Measurements from ENCODE around the gene CBX8.

The CBX8 gene

DNA sequence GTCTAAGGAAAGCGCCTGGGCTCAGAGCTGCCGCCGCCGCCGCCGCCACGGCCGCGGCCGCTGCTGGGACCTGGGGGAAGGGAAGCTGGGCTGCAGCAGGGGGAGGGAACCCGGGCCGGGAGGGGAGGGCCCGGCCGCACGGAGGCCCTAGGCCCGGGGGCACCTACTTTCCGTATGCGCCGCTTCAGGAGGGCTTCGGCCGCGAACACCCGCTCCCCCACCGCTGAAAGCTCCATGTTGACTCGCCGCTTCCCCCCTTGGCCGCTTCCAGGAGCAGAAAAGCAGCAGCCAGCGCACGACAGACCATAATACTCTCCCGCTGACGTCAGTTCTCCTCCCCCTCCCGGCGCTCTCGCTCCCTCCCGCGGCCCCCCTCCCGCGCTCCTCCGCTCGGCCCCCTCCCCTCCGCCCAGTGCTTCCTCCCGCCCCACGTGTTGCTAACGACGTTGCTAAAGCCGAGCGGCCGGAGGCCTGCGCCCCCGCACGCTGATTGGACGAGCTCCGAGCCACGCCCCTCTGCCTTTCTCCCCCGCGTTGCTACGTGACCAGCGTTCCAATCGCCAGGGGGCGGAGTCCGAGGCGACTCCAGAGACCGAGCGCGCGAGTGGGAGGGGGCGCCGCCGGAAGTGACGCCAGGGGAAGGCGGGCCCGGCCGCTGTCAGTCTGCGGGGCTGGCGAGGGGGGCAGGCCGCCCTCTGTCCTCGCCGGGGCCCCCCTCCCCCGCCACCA is at the start of gene CBX8:
CBX8 (minus strand) TSS at position 315 of the 729 bp plus-strand sequence; CDS start at position 236, 79 bp downstream.
- DNase-seq, result peak; percentile 100

DNA sequence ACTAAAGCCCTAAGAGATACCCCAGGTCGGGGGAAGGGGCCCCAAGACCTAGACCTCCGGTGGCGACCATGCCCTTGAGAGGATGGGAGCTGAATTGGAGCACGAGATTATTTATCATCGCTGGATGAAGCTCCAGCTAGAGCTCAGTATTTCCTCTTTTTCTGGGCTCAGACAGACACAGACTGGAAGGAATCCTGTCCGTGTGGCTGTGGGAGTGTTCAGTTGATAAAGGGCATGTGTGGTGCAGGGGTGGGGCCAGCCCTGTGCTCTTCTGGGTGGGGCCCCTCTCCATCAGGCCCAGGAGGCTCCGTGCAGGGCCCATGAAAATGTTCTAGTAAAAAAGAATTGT is 48.7 kb upstream of the CBX8 start:
- peak; percentile 88 for DNase-seq

DNA sequence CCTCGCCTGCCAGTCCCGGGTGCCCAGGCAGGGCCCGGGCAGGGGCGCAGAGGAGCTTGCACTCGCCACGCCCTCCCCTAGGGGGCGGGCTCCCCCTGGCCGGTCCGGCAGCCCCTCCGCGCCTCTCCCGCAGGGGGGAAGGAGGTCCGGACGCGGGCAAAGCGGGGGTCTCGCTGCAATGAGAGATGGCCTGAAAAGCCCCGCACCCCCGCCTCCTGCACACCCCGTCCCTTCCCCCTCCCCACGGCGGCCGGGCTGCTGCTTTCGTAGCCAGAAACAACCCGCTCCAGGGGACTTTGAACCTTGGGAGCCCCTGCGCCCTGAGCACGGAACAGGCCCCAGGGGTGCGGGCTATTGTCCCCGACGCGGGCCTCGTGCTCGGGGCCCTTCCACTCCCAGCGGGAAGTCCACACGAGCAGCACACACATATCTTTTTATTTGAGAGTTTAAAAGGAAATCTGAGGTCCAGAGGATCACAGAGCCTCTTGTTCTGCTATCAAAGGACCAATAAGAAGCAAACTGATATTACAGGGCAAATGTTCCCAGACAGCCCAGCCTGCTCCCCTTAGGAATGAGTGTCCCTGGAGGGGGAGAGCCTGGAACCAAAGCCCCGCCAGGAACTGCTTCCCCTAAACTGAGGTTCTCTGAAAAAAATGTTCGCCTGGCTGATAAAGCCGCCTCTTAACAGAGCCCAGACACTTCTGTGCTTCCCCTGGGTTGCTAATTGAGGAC is 48.2 kb upstream of the CBX8 start:
- no peak for DNase-seq

DNA sequence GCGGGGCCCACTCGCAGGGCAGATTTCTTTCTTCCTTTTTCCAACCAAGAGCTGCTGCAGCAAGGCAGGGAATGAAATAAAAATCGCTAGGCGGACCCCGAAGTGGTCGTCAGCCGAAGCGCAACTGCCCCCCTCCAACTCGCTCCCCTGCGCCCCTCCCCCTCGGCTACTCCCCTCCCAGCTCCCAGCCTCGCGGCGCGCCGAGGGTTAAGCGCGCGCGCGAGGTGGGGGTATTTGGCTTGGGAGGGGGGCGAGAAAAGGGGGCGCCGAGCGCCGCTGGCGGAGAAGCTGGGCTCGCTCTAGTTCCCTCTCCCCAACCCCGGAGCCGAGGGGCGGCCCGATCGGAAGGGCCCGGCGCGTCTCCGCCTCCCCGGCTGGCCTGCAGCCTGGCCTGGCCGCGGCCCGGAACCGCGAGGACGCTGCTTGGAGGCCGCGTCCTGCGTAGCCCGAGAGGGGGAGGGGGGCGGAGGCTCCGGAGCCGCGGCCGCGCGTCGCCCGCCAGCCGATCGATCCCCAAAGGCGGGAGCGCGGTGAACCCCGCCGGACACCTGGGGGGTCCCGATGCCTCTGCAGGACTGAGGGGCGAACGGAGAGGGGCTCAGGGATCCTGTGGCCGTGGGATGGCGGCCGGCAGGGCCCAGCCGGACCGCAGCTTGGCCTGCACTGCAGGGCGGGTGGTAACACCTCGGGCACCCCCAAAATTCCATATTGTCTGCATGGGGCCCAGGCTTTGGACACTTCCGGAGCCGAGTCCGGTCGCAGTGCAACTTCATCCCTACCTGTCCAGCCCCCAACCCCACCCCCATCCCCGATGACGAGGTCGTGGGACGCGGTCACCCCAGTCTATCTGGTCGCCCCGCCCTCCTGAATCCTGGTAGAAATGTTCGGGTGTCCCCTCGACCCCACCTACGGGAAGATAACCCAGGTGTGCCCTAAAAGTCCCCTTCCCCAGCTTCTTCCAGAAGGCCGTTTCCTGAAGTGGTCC is 47.2 kb upstream of the CBX8 start:
- DNase-seq, result peak; percentile 45

DNA sequence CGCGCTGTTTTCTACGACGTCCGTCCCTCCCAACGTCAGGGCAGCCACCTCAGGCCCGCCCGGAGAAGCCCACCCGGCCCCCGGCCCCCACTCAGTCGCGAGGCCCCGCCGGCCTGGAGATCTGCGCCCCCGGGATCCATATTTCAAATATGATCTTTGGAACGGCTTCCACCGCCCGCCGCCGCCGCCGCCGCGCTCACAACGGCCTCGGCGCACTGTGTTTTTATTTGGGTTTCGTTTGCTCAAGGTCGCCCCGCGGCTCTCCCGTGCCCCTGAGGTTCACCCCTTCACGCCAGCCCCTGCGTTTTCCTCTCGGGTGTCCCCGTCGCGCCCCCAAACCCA is 46.6 kb upstream of the CBX8 start:
- no peak for DNase-seq

DNA sequence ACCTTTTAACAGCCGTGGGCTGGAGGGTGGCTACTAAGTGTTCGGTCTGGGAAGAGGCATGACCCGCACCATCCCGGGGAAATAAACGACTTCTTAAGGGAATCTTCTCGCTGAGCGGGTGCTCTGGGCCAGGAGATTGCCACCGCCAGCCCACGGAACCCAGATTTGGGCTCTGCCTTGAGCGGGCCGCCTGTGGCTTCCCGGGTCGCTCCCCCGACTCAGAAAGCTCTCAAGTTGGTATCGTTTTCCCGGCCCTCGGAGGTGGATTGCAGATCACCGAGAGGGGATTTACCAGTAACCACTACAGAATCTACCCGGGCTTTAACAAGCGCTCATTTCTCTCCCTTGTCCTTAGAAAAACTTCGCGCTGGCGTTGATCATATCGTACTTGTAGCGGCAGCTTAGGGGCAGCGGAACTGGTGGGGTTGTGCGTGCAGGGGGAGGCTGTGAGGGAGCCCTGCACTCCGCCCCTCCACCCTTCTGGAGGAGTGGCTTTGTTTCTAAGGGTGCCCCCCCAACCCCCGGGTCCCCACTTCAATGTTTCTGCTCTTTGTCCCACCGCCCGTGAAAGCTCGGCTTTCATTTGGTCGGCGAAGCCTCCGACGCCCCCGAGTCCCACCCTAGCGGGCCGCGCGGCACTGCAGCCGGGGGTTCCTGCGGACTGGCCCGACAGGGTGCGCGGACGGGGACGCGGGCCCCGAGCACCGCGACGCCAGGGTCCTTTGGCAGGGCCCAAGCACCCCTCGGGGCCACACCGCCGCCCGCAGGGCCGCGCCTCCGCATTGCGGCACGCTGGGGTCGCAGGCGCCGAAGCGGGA is 46.0 kb upstream of the CBX8 start:
- no peak for DNase-seq

DNA sequence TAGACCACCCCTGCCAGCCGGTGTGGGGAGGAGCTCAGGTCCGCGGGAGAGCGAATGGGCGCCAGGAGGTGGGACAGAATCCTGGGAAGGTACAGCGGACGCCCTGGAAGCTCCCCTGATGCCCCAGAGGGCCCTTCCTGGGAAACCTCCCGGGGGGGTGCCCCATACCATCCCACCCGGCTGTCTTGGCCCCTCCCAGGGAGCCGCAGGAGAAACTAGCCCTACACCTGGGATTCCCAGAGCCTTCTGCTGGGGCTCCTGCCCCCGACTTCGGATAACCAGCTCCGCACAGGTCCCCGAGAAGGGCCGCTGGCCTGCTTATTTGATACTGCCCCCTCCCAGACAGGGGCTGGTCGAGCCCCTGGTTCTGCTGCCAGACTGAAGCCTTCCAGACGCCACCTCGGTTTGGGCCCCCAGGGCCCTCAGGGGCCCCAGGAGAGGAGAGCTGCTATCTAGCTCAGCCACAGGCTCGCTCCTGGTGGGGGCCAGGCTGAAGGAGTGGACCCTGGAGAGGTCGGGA is 45.3 kb upstream of the CBX8 start:
- DNase-seq, result no peak

DNA sequence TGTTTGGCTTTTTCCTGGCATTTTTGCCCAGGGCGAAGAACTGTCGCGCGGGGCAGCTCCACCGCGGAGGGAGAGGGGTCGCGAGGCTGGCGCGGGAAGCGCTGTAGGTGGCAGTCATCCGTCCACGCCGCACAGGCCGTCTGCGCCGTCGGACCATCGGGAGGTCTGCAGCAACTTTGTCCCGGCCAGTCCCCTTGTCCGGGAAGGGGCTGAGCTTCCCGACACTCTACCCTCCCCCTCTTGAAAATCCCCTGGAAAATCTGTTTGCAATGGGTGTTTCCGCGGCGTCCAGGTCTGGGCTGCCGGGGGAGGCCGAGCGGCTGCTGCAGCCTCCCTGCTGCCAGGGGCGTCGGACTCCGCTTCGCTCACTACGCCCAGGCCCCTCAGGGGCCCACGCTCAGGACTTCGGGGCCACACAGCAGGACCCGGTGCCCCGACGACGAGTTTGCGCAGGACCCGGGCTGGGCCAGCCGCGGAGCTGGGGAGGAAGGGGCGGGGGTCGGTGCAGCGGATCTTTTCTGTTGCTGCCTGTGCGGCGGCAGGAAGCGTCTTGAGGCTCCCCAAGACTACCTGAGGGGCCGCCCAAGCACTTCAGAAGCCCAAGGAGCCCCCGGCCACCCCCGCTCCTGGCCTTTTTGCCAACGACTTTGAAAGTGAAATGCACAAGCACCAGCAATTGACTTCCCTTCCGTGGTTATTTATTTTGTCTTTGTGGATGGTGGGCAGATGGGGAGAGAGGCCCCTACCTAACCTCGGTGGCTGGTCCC is 44.7 kb upstream of the CBX8 start:
- no peak for DNase-seq

DNA sequence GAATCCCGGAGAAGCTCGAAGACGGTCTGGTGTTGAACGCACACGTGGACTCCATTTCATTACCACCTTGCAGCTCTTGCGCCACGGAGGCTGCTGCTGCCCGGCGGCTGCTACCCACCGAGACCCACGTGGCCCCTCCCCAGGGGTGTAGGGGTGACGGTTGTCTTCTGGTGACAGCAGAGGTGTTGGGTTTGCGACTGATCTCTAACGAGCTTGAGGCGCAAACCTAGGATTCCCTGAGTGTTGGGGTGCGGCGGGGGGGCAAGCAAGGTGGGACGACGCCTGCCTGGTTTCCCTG is 44.1 kb upstream of the CBX8 start:
- no peak for DNase-seq

DNA sequence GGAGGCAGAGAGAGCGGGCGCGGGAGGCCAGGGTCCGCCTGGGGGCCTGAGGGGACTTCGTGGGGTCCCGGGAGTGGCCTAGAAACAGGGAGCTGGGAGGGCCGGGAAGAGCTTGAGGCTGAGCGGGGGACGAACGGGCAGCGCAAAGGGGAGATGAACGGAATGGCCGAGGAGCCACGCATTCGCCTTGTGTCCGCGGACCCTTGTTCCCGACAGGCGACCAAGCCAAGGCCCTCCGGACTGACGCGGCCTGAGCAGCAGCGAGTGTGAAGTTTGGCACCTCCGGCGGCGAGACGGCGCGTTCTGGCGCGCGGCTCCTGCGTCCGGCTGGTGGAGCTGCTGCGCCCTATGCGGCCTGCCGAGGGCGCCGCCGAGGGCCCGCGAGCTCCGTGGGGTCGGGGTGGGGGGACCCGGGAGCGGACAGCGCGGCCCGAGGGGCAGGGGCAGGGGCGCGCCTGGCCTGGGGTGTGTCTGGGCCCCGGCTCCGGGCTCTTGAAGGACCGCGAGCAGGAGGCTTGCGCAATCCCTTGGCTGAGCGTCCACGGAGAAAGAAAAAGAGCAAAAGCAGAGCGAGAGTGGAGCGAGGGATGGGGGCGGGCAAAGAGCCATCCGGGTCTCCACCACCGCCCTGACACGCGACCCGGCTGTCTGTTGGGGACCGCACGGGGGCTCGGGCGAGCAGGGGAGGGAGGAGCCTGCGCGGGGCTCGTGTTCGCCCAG is 43.6 kb upstream of the CBX8 start:
- DNase-seq, result peak; percentile 48

DNA sequence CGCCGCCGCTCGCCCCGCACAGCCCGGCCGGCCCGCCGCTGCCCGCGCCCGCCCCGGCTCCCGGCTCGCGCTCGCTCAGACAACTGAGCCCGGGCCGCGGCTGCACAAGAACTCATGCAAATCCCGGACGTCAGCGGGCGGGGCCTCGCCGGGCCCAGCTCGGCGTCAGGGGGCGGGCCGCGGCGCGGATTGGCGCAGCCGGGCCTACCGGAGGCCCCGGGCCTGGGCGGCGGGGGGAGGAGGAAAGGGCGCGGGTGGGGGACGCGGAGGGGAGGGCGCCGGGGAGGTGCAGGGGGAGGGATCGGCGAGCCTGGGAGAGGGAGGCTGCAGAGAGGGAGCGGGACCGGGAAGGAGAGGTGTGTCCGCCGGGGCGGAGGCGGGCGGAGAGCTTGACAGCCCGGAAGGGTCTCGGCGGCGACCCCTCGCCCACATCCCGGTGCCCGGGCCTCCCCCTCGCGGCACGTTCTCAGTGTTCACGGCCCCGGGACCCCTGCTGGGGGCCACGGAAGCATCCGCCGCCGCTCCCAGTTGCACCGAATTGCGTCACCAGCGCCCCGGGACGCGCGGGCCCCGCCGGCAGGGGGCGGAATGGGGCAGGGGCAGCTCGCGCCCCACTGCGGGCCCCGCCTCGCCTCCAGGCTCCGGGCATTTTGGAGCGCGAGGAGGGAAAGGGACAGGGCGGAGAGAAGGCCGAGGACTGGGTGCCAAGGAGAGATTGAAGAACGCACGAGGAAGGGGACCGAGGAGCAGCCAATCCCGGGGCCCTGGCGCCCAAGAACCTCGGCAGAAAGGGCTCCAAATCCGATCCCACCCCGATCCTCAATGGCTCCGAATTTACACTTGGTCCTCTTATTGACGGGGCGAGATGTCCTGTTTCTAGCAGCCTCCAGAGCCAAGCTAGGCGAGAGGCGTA is 42.7 kb upstream of the CBX8 start, which contains the start of gene CBX4:
CBX4 (minus strand) TSS at position 85 of the 913 bp plus-strand sequence. CDS start 189 bp downstream, outside the sequence.
- peak; percentile 94 for DNase-seq

DNA sequence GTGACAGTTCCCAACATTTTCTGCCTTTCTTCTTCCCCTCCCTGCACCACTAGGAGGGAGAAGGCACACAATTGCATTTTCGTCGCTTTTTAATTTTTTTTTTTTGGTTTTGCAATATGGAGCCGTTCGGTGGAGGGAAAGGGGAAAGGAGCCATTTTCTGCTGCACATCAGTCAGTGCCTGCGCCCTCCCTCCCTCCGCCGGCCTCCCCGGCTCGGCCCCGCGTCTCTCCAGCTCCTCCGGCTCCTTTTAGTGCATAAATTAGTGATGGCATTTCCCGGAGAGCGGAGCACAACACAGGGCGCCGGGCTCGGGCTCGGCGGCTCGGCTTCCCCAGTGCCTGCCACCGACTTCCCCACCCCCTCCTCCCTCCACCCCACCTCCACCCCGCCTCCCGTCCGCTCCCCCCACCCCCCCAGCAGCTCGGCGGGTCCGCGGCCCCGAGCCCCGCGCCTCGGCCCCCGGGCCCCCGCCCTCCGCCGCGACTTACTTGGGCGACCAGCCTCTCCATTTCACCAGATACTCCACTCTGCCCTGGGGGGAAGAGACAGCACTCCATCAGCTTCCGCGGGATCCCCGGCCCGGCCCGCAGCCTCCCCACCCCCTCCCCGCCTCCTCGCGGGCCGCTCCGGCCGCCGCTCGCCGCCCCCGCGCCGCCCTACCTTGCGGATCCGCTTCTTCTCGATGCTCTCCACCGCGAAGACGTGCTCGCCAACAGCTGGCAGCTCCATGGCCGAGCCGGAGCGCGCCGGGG is 41.8 kb upstream of the CBX8 start:
- peak; percentile 54 for DNase-seq

DNA sequence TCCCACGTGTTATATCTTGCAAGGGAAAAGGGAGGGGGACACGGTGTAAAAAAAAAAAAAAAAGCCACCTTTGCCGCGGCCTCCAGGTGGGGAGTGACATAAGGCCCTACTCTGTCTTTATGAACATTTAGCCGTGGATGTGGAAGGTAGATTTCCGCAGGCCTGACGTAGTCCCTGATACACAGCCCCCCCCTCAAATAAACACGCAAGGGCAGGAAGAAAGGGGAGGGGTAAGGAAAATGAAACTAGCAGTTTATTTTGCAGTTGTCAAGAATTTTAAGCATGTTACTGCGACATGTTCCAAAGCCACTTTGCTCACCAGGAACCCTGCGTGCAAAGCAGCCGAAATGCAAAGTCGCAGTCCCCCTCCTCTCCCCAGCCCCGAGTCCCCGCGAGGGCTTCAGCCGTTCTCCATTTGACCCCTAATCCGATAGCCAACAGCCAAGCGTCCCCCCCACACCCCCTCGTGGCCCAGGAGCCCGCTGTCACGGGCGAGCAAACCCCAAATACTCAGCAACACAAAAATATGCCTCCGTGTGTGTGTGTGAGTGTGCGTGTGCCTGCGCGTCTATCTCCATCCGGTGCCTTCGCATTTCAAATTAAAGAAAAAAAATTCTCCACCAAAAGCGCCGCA is 41.1 kb upstream of the CBX8 start:
- no peak for DNase-seq

DNA sequence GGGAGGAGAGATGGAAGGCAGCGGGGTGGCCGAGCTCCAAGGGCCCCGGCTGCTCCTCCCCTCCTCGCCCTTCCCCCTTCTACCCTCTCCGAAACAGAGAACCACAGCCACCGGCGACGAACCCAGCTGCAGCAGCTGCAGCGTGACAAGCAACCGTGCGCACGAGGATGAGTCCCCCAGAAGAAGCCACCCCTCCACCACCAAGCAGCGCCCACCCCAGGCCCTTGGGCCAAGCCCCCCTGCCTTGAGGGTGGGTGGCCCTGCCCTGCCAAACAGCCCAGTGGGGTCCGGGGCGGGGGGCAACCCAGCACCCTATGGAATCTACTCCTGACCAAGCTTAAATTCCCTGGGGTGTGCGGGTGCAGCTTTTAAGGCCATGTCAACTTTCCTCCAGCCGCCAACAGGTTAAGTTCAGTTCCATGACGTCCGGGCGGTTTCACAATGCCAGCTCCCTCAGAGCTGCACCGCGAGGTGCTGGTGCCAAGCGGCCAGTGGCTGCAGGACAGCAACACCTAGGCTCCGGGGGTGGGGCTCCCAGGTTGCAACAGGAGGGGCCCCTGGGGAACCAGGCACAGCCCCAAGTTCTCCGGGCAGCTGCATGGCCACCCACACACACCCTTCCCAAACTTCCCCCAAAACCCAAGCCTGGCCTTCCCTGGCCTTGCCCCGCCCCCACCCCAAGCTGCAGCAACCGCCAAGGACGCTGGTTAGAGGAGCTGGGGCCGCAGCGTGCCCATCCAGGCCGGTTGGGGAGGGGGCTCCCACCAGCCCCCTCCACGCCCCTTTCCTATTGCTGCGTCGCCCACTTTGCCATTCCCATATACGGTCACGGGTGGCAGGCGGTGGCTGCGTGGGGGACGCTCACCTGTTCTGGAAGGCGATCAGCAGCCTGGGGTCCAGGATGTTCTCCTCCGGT is 40.4 kb upstream of the CBX8 start:
- peak; percentile 74 for DNase-seq

DNA sequence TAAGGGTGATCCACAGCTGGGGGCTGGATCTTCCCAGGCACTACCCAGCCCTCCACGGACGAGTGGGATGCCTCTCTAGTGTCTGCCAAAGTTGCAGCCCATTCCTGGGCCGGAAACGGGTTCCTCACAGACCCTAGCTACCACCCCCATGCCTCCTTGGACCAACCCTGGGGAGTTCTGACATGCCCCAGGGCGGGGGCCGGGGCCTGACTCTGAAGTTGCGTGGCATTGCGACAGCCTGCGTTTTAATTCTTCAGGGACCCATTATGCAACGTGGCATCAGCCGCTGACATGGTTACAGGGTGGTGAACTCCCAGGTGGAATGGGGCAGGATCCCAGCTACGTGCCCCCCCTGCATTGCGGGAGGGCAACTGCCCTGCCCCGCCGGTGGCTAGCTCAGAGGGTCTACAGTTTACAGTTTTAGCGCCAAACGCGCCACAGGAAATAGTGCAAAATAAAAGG is 39.7 kb upstream of the CBX8 start:
- peak; percentile 60 for DNase-seq

DNA sequence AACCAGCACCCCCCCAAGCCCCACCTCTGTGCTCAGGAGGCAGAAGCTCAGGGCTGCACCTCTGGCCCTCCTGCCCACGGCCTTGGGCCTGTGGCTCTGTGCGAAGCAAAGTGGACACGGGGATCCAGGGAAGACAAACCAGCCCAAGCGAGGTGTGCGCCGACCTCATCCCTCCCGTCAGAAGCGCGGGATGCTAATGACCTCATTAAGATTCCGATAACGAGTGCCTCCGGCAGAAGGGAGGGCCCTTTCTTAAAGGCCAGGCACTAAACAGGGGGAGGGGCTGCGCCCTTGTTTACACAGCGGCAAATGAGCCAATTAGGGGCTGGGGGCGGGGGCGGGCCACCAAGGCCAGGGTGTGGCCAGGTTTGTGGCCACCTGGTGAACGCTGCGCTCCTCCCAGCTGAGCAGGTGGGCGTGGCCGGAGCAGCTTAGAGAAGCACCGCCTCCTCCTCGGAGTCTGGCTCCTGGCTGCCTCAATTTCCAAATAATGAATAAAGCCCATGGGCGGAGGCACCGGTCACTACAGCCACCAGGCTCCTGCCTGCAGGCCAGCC is 39.2 kb upstream of the CBX8 start:
- no peak for DNase-seq

DNA sequence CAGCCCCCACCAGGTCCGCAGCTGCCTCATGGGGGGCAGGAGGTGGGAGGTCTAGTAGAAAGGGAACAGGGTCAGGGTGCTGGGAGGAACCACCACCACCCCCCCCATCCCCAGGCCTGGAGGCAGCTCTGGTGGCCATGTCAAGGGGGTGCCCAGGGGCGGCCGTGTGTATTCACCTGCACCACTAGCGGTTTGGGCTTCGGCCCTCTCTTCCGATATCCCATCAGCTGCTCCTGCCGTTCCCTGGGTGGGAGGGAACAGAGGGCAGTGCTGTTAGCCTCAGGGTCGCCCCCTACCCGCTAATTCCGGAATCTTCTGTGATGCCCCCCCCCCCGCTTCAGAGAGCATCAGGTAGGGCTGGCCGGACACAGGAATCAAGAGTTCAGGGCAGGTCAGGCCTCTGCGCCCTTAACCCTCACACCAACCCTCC is 38.6 kb upstream of the CBX8 start:
- DNase-seq, result no peak

All from inflammatory macrophage treated with lipopolysaccharide for 4 hours (primary cell).